H1 (cell line): Measurements from ENCODE around the gene F8. TPM values are rescaled to one million over a fixed set of nuclear protein-coding genes. Genes with fewer than 3 reads are reported as not detected.

Experiments
- CTCF ChIA-PET: fragments of 300-600 bp; sonication (Branson Sonifier 250); formaldehyde crosslinking; loops from one replicate; lab custom pipeline; 2021; ENCODE audit not compliant: partially characterized antibody; lab: Charles Lee
- POLR2A ChIA-PET: fragments of 300-600 bp; sonication (Branson Sonifier 250); formaldehyde crosslinking; loops from one replicate; lab custom pipeline; 2021; ENCODE audit warnings: inconsistent platforms; ENCODE audit not compliant: partially characterized antibody; lab: Charles Lee
- DNase-seq, 2 experiments: peaks; one replicate each; pipeline versions ENCODE4 v3.0.0 to v3.0.0-alpha.2; 2010 to 2022; ENCODE audit warnings: low spot score in 2 of 2, low read depth in 1 of 2, mixed read lengths in 1 of 2
- FAIRE-seq: peaks from 2 replicates; lab custom pipeline; 2011; peaks lifted over from hg19 to GRCh38; lab: Jason Lieb, UNC
- H2AFZ ChIP-seq: 2 replicates; pipeline ENCODE4 v1.8.1; 2012; ENCODE audit warnings: low read length, inconsistent platforms
- H2AK5ac ChIP-seq: 2 replicates; pipeline ENCODE4 v1.6.1; 2013; ENCODE audit warnings: low read depth, low read length
- H2BK120ac ChIP-seq: replicated peaks from 2 replicates; pipeline ENCODE3; 2013; ENCODE audit warnings: low read depth, low read length, inconsistent platforms
- H2BK12ac ChIP-seq: 2 replicates; pipeline ENCODE4 v1.6.1; 2013; ENCODE audit warnings: low read depth, low read length
- H2BK15ac ChIP-seq: 2 replicates; pipeline ENCODE4 v1.6.1; 2013; ENCODE audit warnings: low read length
- H2BK20ac ChIP-seq: 2 replicates; pipeline ENCODE4 v1.6.1; 2013; ENCODE audit warnings: low read length
- H2BK5ac ChIP-seq: 2 replicates; pipeline ENCODE4 v1.6.1; 2013; ENCODE audit warnings: low read depth, low read length
- H3K14ac ChIP-seq: 2 replicates; pipeline ENCODE4 v1.6.1; 2013; ENCODE audit warnings: inconsistent platforms; ENCODE audit not compliant: insufficient read length
- H3K18ac ChIP-seq: 2 replicates; pipeline ENCODE4 v1.6.1; 2013; ENCODE audit warnings: low read length; ENCODE audit errors: extremely low read depth
- H3K23ac ChIP-seq: 2 replicates; pipeline ENCODE4 v1.6.1; 2013; ENCODE audit warnings: inconsistent platforms; ENCODE audit not compliant: insufficient read length
- H3K23me2 ChIP-seq: 2 replicates; pipeline ENCODE4 v1.6.1; 2013; ENCODE audit warnings: low read depth, low read length
- H3K27ac ChIP-seq: 2 replicates; pipeline ENCODE4 v1.6.1; 2011; ENCODE audit warnings: low read depth, low read length, inconsistent platforms
- H3K27me3 ChIP-seq, 4 experiments: replicated peaks in 1 of 4; 1 replicate in 1 of 4; 2 replicates in 3 of 4; pipeline versions ENCODE4 v1.6.1 to v1.8.1; 2011 to 2013; ENCODE audit warnings: low read length in 3 of 4, mild to moderate bottlenecking in 3 of 4, inconsistent platforms in 2 of 4, mixed read lengths in 2 of 4, moderate library complexity in 1 of 4; ENCODE audit not compliant: control insufficient read depth in 3 of 4, insufficient read depth in 3 of 4; ENCODE audit errors: extremely low read depth in 1 of 4
- H3K36me3 ChIP-seq, 4 experiments: 2 replicates each; pipeline versions ENCODE4 v1.6.1 to v1.8.1; 2011 to 2013; ENCODE audit warnings: mild to moderate bottlenecking in 4 of 4, low read length in 3 of 4, moderate library complexity in 2 of 4, control low read depth in 1 of 4, inconsistent platforms in 1 of 4; ENCODE audit not compliant: insufficient read depth in 4 of 4, control insufficient read depth in 2 of 4
- H3K4ac ChIP-seq: replicated peaks from 2 replicates; pipeline ENCODE3; 2013; ENCODE audit warnings: low read length, low read depth, mixed read lengths, inconsistent platforms; ENCODE audit not compliant: insufficient read length
- H3K4me1 ChIP-seq, 4 experiments: replicated peaks in 1 of 4; 1 replicate in 1 of 4; 2 replicates in 3 of 4; pipeline versions ENCODE4 v1.6.1 to v1.8.1; 2011 to 2013; ENCODE audit warnings: low read length in 3 of 4, inconsistent platforms in 2 of 4, mixed read lengths in 1 of 4; ENCODE audit not compliant: insufficient read depth in 4 of 4, control insufficient read depth in 3 of 4
- H3K4me2 ChIP-seq, 2 experiments: 2 replicates each; pipeline versions ENCODE4 v1.6.1 to v1.8.1; 2011 to 2013; ENCODE audit warnings: low read depth in 2 of 2, low read length in 2 of 2, control low read depth in 1 of 2, inconsistent platforms in 1 of 2, mild to moderate bottlenecking in 1 of 2; ENCODE audit not compliant: insufficient read depth in 1 of 2
- H3K4me3 ChIP-seq, 4 experiments: fragments of 200-600, 300-600 bp in 1 of 4; sonication (generic), shearing (Covaris generic), sonication (Bioruptor Twin) in 1 of 4; 2 replicates each; pipeline versions ENCODE4 v1.5.1 to v1.8.1; 2011 to 2016; ENCODE audit warnings: low read length in 4 of 4, low read depth in 3 of 4, control low read depth in 2 of 4, inconsistent platforms in 2 of 4, mild to moderate bottlenecking in 2 of 4, mixed read lengths in 1 of 4, moderate library complexity in 1 of 4; ENCODE audit not compliant: insufficient read depth in 2 of 4; ENCODE audit errors: extremely low read depth in 1 of 4
- H3K56ac ChIP-seq: replicated peaks from 2 replicates; pipeline ENCODE3; 2013; ENCODE audit warnings: low read depth, mild to moderate bottlenecking, mixed read lengths, low read length, inconsistent platforms; ENCODE audit not compliant: insufficient read length
- H3K79me1 ChIP-seq: 2 replicates; pipeline ENCODE4 v1.6.1; 2013; ENCODE audit warnings: low read depth, low read length, control low read depth
- H3K79me2 ChIP-seq, 2 experiments: 2 replicates each; pipeline versions ENCODE4 v1.6.1 to v1.8.1; 2012 to 2013; ENCODE audit warnings: low read length in 2 of 2, mild to moderate bottlenecking in 2 of 2, inconsistent platforms in 1 of 2; ENCODE audit not compliant: insufficient read depth in 2 of 2, control insufficient read depth in 1 of 2
- H3K9ac ChIP-seq, 4 experiments: replicated peaks in 1 of 4; 1 replicate in 1 of 4; 2 replicates in 3 of 4; pipeline versions ENCODE4 v1.6.1 to v1.8.1; 2011 to 2013; ENCODE audit warnings: low read depth in 3 of 4, low read length in 3 of 4, control low read depth in 2 of 4, mild to moderate bottlenecking in 2 of 4, moderate library complexity in 2 of 4, inconsistent platforms in 1 of 4; ENCODE audit errors: extremely low read depth in 1 of 4
- H3K9me3 ChIP-seq, 2 experiments: 2 replicates each; pipeline versions ENCODE4 v1.6.1 to v1.8.1; 2012 to 2013; ENCODE audit warnings: mild to moderate bottlenecking in 2 of 2, moderate library complexity in 2 of 2, control low read depth in 1 of 2, inconsistent platforms in 1 of 2, low read depth in 1 of 2, low read length in 1 of 2, mixed read lengths in 1 of 2; ENCODE audit not compliant: insufficient read depth in 2 of 2
- H4K20me1 ChIP-seq, 2 experiments: replicated peaks in 1 of 2; 2 replicates each; pipeline versions ENCODE3 to v1.8.1; 2011 to 2013; ENCODE audit warnings: inconsistent platforms in 2 of 2, low read length in 2 of 2, mild to moderate bottlenecking in 1 of 2; ENCODE audit not compliant: insufficient read depth in 2 of 2, control insufficient read depth in 1 of 2
- H4K5ac ChIP-seq: 2 replicates; pipeline ENCODE4 v1.6.1; 2013; ENCODE audit warnings: low read length, low read depth, mixed read lengths, inconsistent platforms; ENCODE audit not compliant: insufficient read length
- H4K8ac ChIP-seq: 2 replicates; pipeline ENCODE4 v1.8.0; 2013; ENCODE audit warnings: mild to moderate bottlenecking, moderate library complexity, low read length, inconsistent platforms; ENCODE audit not compliant: insufficient read depth; ENCODE audit errors: extremely low read depth
- H4K91ac ChIP-seq: replicated peaks from 2 replicates; pipeline ENCODE3; 2013; ENCODE audit warnings: low read length, mixed read lengths, inconsistent platforms; ENCODE audit not compliant: insufficient read length
- ASH2L ChIP-seq: fragments of 200-600, 300-600 bp; sonication (generic); IDR thresholded peaks from one replicate; pipeline ENCODE4 v1.7.1; 2017; ENCODE audit warnings: low read length
- CEBPB ChIP-seq: IDR thresholded peaks from 2 replicates; pipeline ENCODE4 v1.6.1; 2012; ENCODE audit warnings: low read depth, low read length
- CHD2 ChIP-seq: IDR thresholded peaks from 2 replicates; pipeline ENCODE4 v1.6.1; 2012; ENCODE audit warnings: low read length, improper control_type of control experiment
- KDM4A ChIP-seq: IDR thresholded peaks from one replicate; pipeline ENCODE4 v1.7.1; 2012; ENCODE audit warnings: low read depth, mild to moderate bottlenecking, moderate library complexity, low read length, inconsistent platforms; ENCODE audit not compliant: severe bottlenecking
- SP4 ChIP-seq: IDR thresholded peaks from 2 replicates; pipeline ENCODE4 v1.6.1; 2012; ENCODE audit warnings: low read length, inconsistent platforms
- WGBS, 2 experiments: shearing (Covaris generic) in 1 of 2; methylation state at CpG; one replicate each; pipeline versions ENCODE4 v1.1.6 to v1.1.7; 2013 to 2015; ENCODE audit warnings: low lambda C conversion rate in 2 of 2, mixed read lengths in 2 of 2, inconsistent platforms in 1 of 2, low coverage in 1 of 2, missing lambda C conversion rate in 1 of 2; ENCODE audit not compliant: insufficient replicate concordance in 2 of 2, insufficient coverage in 1 of 2, insufficient read length in 1 of 2; ENCODE audit errors: extremely low coverage in 1 of 2, missing lambda C conversion rate in 1 of 2; 5-methylcytosine and 5-hydroxymethylcytosine counted together
- polyA plus RNA-seq, 7 experiments: library from polyadenylated mRNA; depleted of rRNA in 3 of 7; stranded (reverse) in 5 of 7; unstranded in 2 of 7; fragments of >200 nt in 5 of 7; fragments of 200-250 nt in 2 of 7; gene quantifications; 1 replicate in 5 of 7; 2 replicates in 1 of 7; 4 replicates in 1 of 7; pipeline versions ENCODE4 v1.2.1 to v1.2.3, GENCODE V29; 2011 to 2013; ENCODE audit warnings: missing spikeins in 2 of 7, mixed read lengths in 2 of 7
- total RNA-seq: library from RNA; stranded (reverse); fragmentation: NEBNext Ultra II Directional; extraction: Animal tissue kit (Norgen Biotek cat#: 25700); gene quantifications from 2 replicates; pipeline ENCODE4 v1.2.1, GENCODE V29; 2021

Gene F8
- total and polyA plus RNA-seq, 2 of the 8 experiments (the other 6 are each of a cell fraction or from before 2014, with no cell fraction given), result 1.1 to 2.6 TPM

DNA sequence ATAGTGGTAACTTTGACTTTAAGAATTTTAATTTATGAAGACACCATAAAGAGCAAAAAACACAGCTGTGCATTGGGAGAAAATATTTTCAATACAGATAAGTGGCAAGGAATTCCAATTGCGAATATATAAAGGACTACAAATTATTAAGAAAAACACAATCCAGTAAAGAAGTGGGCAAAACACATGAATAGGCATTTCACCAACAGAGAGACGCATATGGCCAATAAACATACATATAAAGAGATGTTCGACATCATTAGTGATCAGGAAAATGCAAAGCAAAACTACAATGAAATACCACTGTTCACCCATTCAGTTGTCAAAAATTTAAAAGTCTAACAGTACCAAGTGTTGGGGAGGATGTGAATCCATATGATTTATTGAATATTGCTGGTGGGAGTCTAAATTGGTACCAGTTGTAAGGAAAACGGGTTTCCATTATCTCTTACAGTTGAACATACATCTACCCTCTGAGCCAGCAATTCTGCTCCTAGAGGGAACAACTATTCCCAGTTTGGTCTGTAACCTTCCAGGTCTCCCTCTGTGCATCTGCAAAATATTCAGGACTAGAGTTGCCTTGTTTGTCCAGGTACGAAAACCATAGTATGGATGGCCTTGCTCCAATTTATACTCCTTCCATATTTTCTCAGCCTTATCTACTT is 215.6 kb downstream of the F8 start:
- Histone ChIP-seq H3K14ac (no peak overlapping the region), H3K23me2 (peaks cover 2% of the 10 kb centered on the region; the same call in 1 of the 2 replicates), H3K36me3 (no peaks in the 10 kb centered on the region), H3K9me3 (no peaks in the 10 kb centered on the region; a peak in 1 of 4 replicates), H4K5ac (no peak overlapping the region), H2BK20ac (no peak overlapping the region), H3K4ac (no peak overlapping the region), H2BK12ac (no peak overlapping the region), H3K56ac (no peak overlapping the region), H4K91ac (no peak overlapping the region), H4K20me1 (no peaks in the 10 kb centered on the region), H3K4me2 (no peak overlapping the region; a peak in 1 of 4 replicates), H2BK120ac (no peak overlapping the region), H3K4me3 (no peak overlapping the region), H3K27ac (no peak overlapping the region), H2BK15ac (no peak overlapping the region), H2AFZ (no peak overlapping the region), H3K79me1 (no peaks in the 10 kb centered on the region), H3K9ac (no peak overlapping the region), H3K23ac (no peak overlapping the region), H3K79me2 (no peaks in the 10 kb centered on the region), H3K27me3 (peaks cover 0 to 23% (median 16%) of the 10 kb centered on the region in 4 experiments; a peak in 6 of 7 replicates), H3K18ac (no peak overlapping the region), H4K8ac (no peak overlapping the region), H3K4me1 (peaks cover 0 to 5% (median 3%) of the 10 kb centered on the region in 4 experiments; a peak in 4 of 7 replicates), H2AK5ac (no peak overlapping the region), H2BK5ac (no peak overlapping the region)
- CTCF ChIA-PET, result no interaction called here
- FAIRE-seq (no peak), DNase-seq (no peak)
- no peak for TF ChIP-seq SP4
- TF ChIP-seq CHD2, result no peak
- no peak for TF ChIP-seq CEBPB
- no peak for TF ChIP-seq KDM4A
- no peak for TF ChIP-seq ASH2L
- POLR2A ChIA-PET, result no interaction called here
- WGBS, 2 experiments, result 94% methylated on average over 5 of the region's 5 CpGs; no CpG with 5 or more reads in 1 of the 2 experiments
